H1 (cell line): ENCODE results near the gene SPDEF. TPM values are rescaled to one million over a fixed set of nuclear protein-coding genes. Genes with fewer than 3 reads are reported as not detected.

Source experiments
- CTCF ChIA-PET: fragments of 300-600 bp; sonication (Branson Sonifier 250); formaldehyde crosslinking; loops from one replicate; lab custom pipeline; 2021; ENCODE audit not compliant: partially characterized antibody; lab: Charles Lee
- POLR2A ChIA-PET: fragments of 300-600 bp; sonication (Branson Sonifier 250); formaldehyde crosslinking; loops from one replicate; lab custom pipeline; 2021; ENCODE audit warnings: inconsistent platforms; ENCODE audit not compliant: partially characterized antibody; lab: Charles Lee
- DNase-seq, 2 experiments: peaks; one replicate each; pipeline versions ENCODE4 v3.0.0 to v3.0.0-alpha.2; 2010 to 2022; ENCODE audit warnings: low spot score in 2 of 2, low read depth in 1 of 2, mixed read lengths in 1 of 2
- FAIRE-seq: peaks from 2 replicates; lab custom pipeline; 2011; peaks lifted over from hg19 to GRCh38; lab: Jason Lieb, UNC
- H2AFZ ChIP-seq: 2 replicates; pipeline ENCODE4 v1.8.1; 2012; ENCODE audit warnings: low read length, inconsistent platforms
- H2AK5ac ChIP-seq: 2 replicates; pipeline ENCODE4 v1.6.1; 2013; ENCODE audit warnings: low read depth, low read length
- H2BK120ac ChIP-seq: replicated peaks from 2 replicates; pipeline ENCODE3; 2013; ENCODE audit warnings: low read depth, low read length, inconsistent platforms
- H2BK12ac ChIP-seq: 2 replicates; pipeline ENCODE4 v1.6.1; 2013; ENCODE audit warnings: low read depth, low read length
- H2BK15ac ChIP-seq: 2 replicates; pipeline ENCODE4 v1.6.1; 2013; ENCODE audit warnings: low read length
- H2BK20ac ChIP-seq: 2 replicates; pipeline ENCODE4 v1.6.1; 2013; ENCODE audit warnings: low read length
- H2BK5ac ChIP-seq: 2 replicates; pipeline ENCODE4 v1.6.1; 2013; ENCODE audit warnings: low read depth, low read length
- H3K14ac ChIP-seq: 2 replicates; pipeline ENCODE4 v1.6.1; 2013; ENCODE audit warnings: inconsistent platforms; ENCODE audit not compliant: insufficient read length
- H3K18ac ChIP-seq: 2 replicates; pipeline ENCODE4 v1.6.1; 2013; ENCODE audit warnings: low read length; ENCODE audit errors: extremely low read depth
- H3K23ac ChIP-seq: 2 replicates; pipeline ENCODE4 v1.6.1; 2013; ENCODE audit warnings: inconsistent platforms; ENCODE audit not compliant: insufficient read length
- H3K23me2 ChIP-seq: 2 replicates; pipeline ENCODE4 v1.6.1; 2013; ENCODE audit warnings: low read depth, low read length
- H3K27ac ChIP-seq: 2 replicates; pipeline ENCODE4 v1.6.1; 2011; ENCODE audit warnings: low read depth, low read length, inconsistent platforms
- H3K27me3 ChIP-seq, 4 experiments: replicated peaks in 1 of 4; 1 replicate in 1 of 4; 2 replicates in 3 of 4; pipeline versions ENCODE4 v1.6.1 to v1.8.1; 2011 to 2013; ENCODE audit warnings: low read length in 3 of 4, mild to moderate bottlenecking in 3 of 4, inconsistent platforms in 2 of 4, mixed read lengths in 2 of 4, moderate library complexity in 1 of 4; ENCODE audit not compliant: control insufficient read depth in 3 of 4, insufficient read depth in 3 of 4; ENCODE audit errors: extremely low read depth in 1 of 4
- H3K36me3 ChIP-seq, 4 experiments: 2 replicates each; pipeline versions ENCODE4 v1.6.1 to v1.8.1; 2011 to 2013; ENCODE audit warnings: mild to moderate bottlenecking in 4 of 4, low read length in 3 of 4, moderate library complexity in 2 of 4, control low read depth in 1 of 4, inconsistent platforms in 1 of 4; ENCODE audit not compliant: insufficient read depth in 4 of 4, control insufficient read depth in 2 of 4
- H3K4ac ChIP-seq: replicated peaks from 2 replicates; pipeline ENCODE3; 2013; ENCODE audit warnings: low read length, low read depth, mixed read lengths, inconsistent platforms; ENCODE audit not compliant: insufficient read length
- H3K4me1 ChIP-seq, 4 experiments: replicated peaks in 1 of 4; 1 replicate in 1 of 4; 2 replicates in 3 of 4; pipeline versions ENCODE4 v1.6.1 to v1.8.1; 2011 to 2013; ENCODE audit warnings: low read length in 3 of 4, inconsistent platforms in 2 of 4, mixed read lengths in 1 of 4; ENCODE audit not compliant: insufficient read depth in 4 of 4, control insufficient read depth in 3 of 4
- H3K4me2 ChIP-seq, 2 experiments: 2 replicates each; pipeline versions ENCODE4 v1.6.1 to v1.8.1; 2011 to 2013; ENCODE audit warnings: low read depth in 2 of 2, low read length in 2 of 2, control low read depth in 1 of 2, inconsistent platforms in 1 of 2, mild to moderate bottlenecking in 1 of 2; ENCODE audit not compliant: insufficient read depth in 1 of 2
- H3K4me3 ChIP-seq, 4 experiments: fragments of 200-600, 300-600 bp in 1 of 4; sonication (generic), shearing (Covaris generic), sonication (Bioruptor Twin) in 1 of 4; 2 replicates each; pipeline versions ENCODE4 v1.5.1 to v1.8.1; 2011 to 2016; ENCODE audit warnings: low read length in 4 of 4, low read depth in 3 of 4, control low read depth in 2 of 4, inconsistent platforms in 2 of 4, mild to moderate bottlenecking in 2 of 4, mixed read lengths in 1 of 4, moderate library complexity in 1 of 4; ENCODE audit not compliant: insufficient read depth in 2 of 4; ENCODE audit errors: extremely low read depth in 1 of 4
- H3K56ac ChIP-seq: replicated peaks from 2 replicates; pipeline ENCODE3; 2013; ENCODE audit warnings: low read depth, mild to moderate bottlenecking, mixed read lengths, low read length, inconsistent platforms; ENCODE audit not compliant: insufficient read length
- H3K79me1 ChIP-seq: 2 replicates; pipeline ENCODE4 v1.6.1; 2013; ENCODE audit warnings: low read depth, low read length, control low read depth
- H3K79me2 ChIP-seq, 2 experiments: 2 replicates each; pipeline versions ENCODE4 v1.6.1 to v1.8.1; 2012 to 2013; ENCODE audit warnings: low read length in 2 of 2, mild to moderate bottlenecking in 2 of 2, inconsistent platforms in 1 of 2; ENCODE audit not compliant: insufficient read depth in 2 of 2, control insufficient read depth in 1 of 2
- H3K9ac ChIP-seq, 4 experiments: replicated peaks in 1 of 4; 1 replicate in 1 of 4; 2 replicates in 3 of 4; pipeline versions ENCODE4 v1.6.1 to v1.8.1; 2011 to 2013; ENCODE audit warnings: low read depth in 3 of 4, low read length in 3 of 4, control low read depth in 2 of 4, mild to moderate bottlenecking in 2 of 4, moderate library complexity in 2 of 4, inconsistent platforms in 1 of 4; ENCODE audit errors: extremely low read depth in 1 of 4
- H3K9me3 ChIP-seq, 2 experiments: 2 replicates each; pipeline versions ENCODE4 v1.6.1 to v1.8.1; 2012 to 2013; ENCODE audit warnings: mild to moderate bottlenecking in 2 of 2, moderate library complexity in 2 of 2, control low read depth in 1 of 2, inconsistent platforms in 1 of 2, low read depth in 1 of 2, low read length in 1 of 2, mixed read lengths in 1 of 2; ENCODE audit not compliant: insufficient read depth in 2 of 2
- H4K20me1 ChIP-seq, 2 experiments: replicated peaks in 1 of 2; 2 replicates each; pipeline versions ENCODE3 to v1.8.1; 2011 to 2013; ENCODE audit warnings: inconsistent platforms in 2 of 2, low read length in 2 of 2, mild to moderate bottlenecking in 1 of 2; ENCODE audit not compliant: insufficient read depth in 2 of 2, control insufficient read depth in 1 of 2
- H4K5ac ChIP-seq: 2 replicates; pipeline ENCODE4 v1.6.1; 2013; ENCODE audit warnings: low read length, low read depth, mixed read lengths, inconsistent platforms; ENCODE audit not compliant: insufficient read length
- H4K8ac ChIP-seq: 2 replicates; pipeline ENCODE4 v1.8.0; 2013; ENCODE audit warnings: mild to moderate bottlenecking, moderate library complexity, low read length, inconsistent platforms; ENCODE audit not compliant: insufficient read depth; ENCODE audit errors: extremely low read depth
- H4K91ac ChIP-seq: replicated peaks from 2 replicates; pipeline ENCODE3; 2013; ENCODE audit warnings: low read length, mixed read lengths, inconsistent platforms; ENCODE audit not compliant: insufficient read length
- ATF3 ChIP-seq: IDR thresholded peaks from 2 replicates; pipeline ENCODE4 v1.6.1; 2011; ENCODE audit warnings: low read depth, mild to moderate bottlenecking, low read length; ENCODE audit not compliant: insufficient read depth
- CEBPB ChIP-seq: IDR thresholded peaks from 2 replicates; pipeline ENCODE4 v1.6.1; 2012; ENCODE audit warnings: low read depth, low read length
- CTBP2 ChIP-seq: IDR thresholded peaks from 2 replicates; pipeline ENCODE4 v1.7.0; 2011; ENCODE audit warnings: borderline replicate concordance, mild to moderate bottlenecking, moderate library complexity, mixed read lengths, low read length; ENCODE audit not compliant: insufficient read depth, insufficient read length
- E2F6 ChIP-seq: IDR thresholded peaks from 2 replicates; pipeline ENCODE4 v1.6.1; 2012; ENCODE audit warnings: inconsistent platforms
- EP300 ChIP-seq, 2 experiments: IDR thresholded peaks; 1 replicate in 1 of 2; 2 replicates in 1 of 2; pipeline ENCODE4 v1.6.1; 2011 to 2012; ENCODE audit warnings: low read depth in 2 of 2, low read length in 2 of 2, mild to moderate bottlenecking in 2 of 2, borderline replicate concordance in 1 of 2, inconsistent platforms in 1 of 2, moderate library complexity in 1 of 2
- KDM5A ChIP-seq: fragments of 200-600 bp; IDR thresholded peaks from 2 replicates; pipeline ENCODE4 v1.7.1; 2012; ENCODE audit warnings: mild to moderate bottlenecking, low read length, inconsistent platforms, mixed read lengths
- NRF1 ChIP-seq: IDR thresholded peaks from 2 replicates; pipeline ENCODE4 v1.6.1; 2011; ENCODE audit warnings: mild to moderate bottlenecking, low read depth, low read length, improper control_type of control experiment
- POLR2AphosphoS5 ChIP-seq: IDR thresholded peaks from 2 replicates; pipeline ENCODE4 v1.6.1; 2011; ENCODE audit warnings: low read depth, low read length
- RFX5 ChIP-seq: IDR thresholded peaks from 2 replicates; pipeline ENCODE4 v1.6.1; 2011; ENCODE audit warnings: low read depth, low read length, improper control_type of control experiment, borderline replicate concordance
- SP4 ChIP-seq: IDR thresholded peaks from 2 replicates; pipeline ENCODE4 v1.6.1; 2012; ENCODE audit warnings: low read length, inconsistent platforms
- SRF ChIP-seq: IDR thresholded peaks from 2 replicates; pipeline ENCODE4 v1.6.1; 2011; ENCODE audit warnings: mild to moderate bottlenecking, low read depth, low read length, moderate library complexity
- TAF1 ChIP-seq: IDR thresholded peaks from 2 replicates; pipeline ENCODE4 v1.6.1; 2011; ENCODE audit warnings: mild to moderate bottlenecking, low read depth, low read length
- ZNF274 ChIP-seq: IDR thresholded peaks from 2 replicates; pipeline ENCODE4 v1.7.0; 2012; ENCODE audit warnings: low read length, borderline replicate concordance; ENCODE audit errors: extremely low read depth
- WGBS, 2 experiments: shearing (Covaris generic) in 1 of 2; methylation state at CpG; one replicate each; pipeline versions ENCODE4 v1.1.6 to v1.1.7; 2013 to 2015; ENCODE audit warnings: low lambda C conversion rate in 2 of 2, mixed read lengths in 2 of 2, inconsistent platforms in 1 of 2, low coverage in 1 of 2, missing lambda C conversion rate in 1 of 2; ENCODE audit not compliant: insufficient replicate concordance in 2 of 2, insufficient coverage in 1 of 2, insufficient read length in 1 of 2; ENCODE audit errors: extremely low coverage in 1 of 2, missing lambda C conversion rate in 1 of 2; 5-methylcytosine and 5-hydroxymethylcytosine counted together
- polyA plus RNA-seq, 7 experiments: library from polyadenylated mRNA; depleted of rRNA in 3 of 7; stranded (reverse) in 5 of 7; unstranded in 2 of 7; fragments of >200 nt in 5 of 7; fragments of 200-250 nt in 2 of 7; gene quantifications; 1 replicate in 5 of 7; 2 replicates in 1 of 7; 4 replicates in 1 of 7; pipeline versions ENCODE4 v1.2.1 to v1.2.3, GENCODE V29; 2011 to 2013; ENCODE audit warnings: missing spikeins in 2 of 7, mixed read lengths in 2 of 7
- total RNA-seq: library from RNA; stranded (reverse); fragmentation: NEBNext Ultra II Directional; extraction: Animal tissue kit (Norgen Biotek cat#: 25700); gene quantifications from 2 replicates; pipeline ENCODE4 v1.2.1, GENCODE V29; 2021

SPDEF gene
- total and polyA plus RNA-seq, 2 of the 8 experiments (the other 6 are each of a cell fraction or from before 2014, with no cell fraction given) = 0.15 to 0.30 TPM

- CTCF ChIA-PET = interaction anchor here (1.5 to 1.6 kb wide), 2 partner anchors 12 to 79 kb away, joined by 5 to 6 read pairs; no protein-coding TSS in a partner anchor
- no peaks in the 10 kb centered on the region for H3K23me2 ChIP-seq
- TF ChIP-seq ATF3 (no peak), EP300 (IDR thresholded peaks at IDR 0.05; ENCODE audit: borderline replicate concordance in 1 of 2, low read depth in 2 of 2, low read length in 2 of 2) (no peak), POLR2AphosphoS5 (no peak), E2F6 (no peak), RFX5 (no peak), ZNF274 (no peak), NRF1 (no peak), KDM5A (no peak), SP4 (no peak), CEBPB (no peak), TAF1 (no peak), CTBP2 (no peak), SRF (no peak)
Measured at GRCh38 chr6:34538581-34538980, 17.5 kb downstream of the SPDEF start.

More at GRCh38 chr6:34538581-34538980, 17.5 kb downstream of the SPDEF start:
- no peak overlapping the region for H3K14ac ChIP-seq
- no peak overlapping the region for H3K27ac ChIP-seq
- peaks cover 0 to 4% (median 2%) of the 10 kb centered on the region in 4 experiments; a peak in 4 of 7 replicates for H3K4me1 ChIP-seq
- H2BK5ac ChIP-seq = no peak overlapping the region
- no peak overlapping the region for H4K8ac ChIP-seq
- FAIRE-seq = no peak
- H2AFZ ChIP-seq = no peak overlapping the region
- no peaks in the 10 kb centered on the region for H3K79me1 ChIP-seq
- no peak overlapping the region for H2BK20ac ChIP-seq
- H3K9ac ChIP-seq = no peak overlapping the region
- POLR2A ChIA-PET = interaction anchor here (1.0 kb wide), 1 partner anchor 64 kb away, joined by 3 read pairs; no protein-coding TSS in a partner anchor
- 81% methylated on average over 6 of the region's 6 CpGs; no CpG with 5 or more reads in 1 of the 2 experiments for WGBS, 2 experiments
- H3K23ac ChIP-seq = no peak overlapping the region
- no peak overlapping the region for H4K5ac ChIP-seq
- no peaks in the 10 kb centered on the region for H4K20me1 ChIP-seq
- H3K4me3 ChIP-seq = no peak overlapping the region
- H3K4ac ChIP-seq = no peak overlapping the region
- H2BK15ac ChIP-seq = no peak overlapping the region
- H3K4me2 ChIP-seq = no peak overlapping the region
- DNase-seq = no peak
- no peak overlapping the region for H2BK12ac ChIP-seq
- no peak overlapping the region for H4K91ac ChIP-seq
- no peaks in the 10 kb centered on the region for H3K9me3 ChIP-seq
- no peak overlapping the region for H3K56ac ChIP-seq
- no peak overlapping the region for H2AK5ac ChIP-seq
- no peaks in the 10 kb centered on the region for H3K27me3 ChIP-seq
- no peak overlapping the region for H3K18ac ChIP-seq
- H3K36me3 ChIP-seq = no peaks in the 10 kb centered on the region
- H3K79me2 ChIP-seq = no peaks in the 10 kb centered on the region
- H2BK120ac ChIP-seq = no peak overlapping the region
